Tibial nerve (tissue), 4 donors: ENCODE measurements around the gene TOMM22. TPM values are rescaled to one million over a fixed set of nuclear protein-coding genes. Genes with fewer than 3 reads are reported as not detected.
A peak's percentile ranks its signal among the peaks of the same experiment; 100 is the strongest.
"Not testable (repeated sequence)": the region's sequence is repeated elsewhere in the genome, so short reads cannot be mapped to it uniquely, and the experiment has no call there.

Experiments used
- DNase-seq, 2 donors: peaks; one replicate each; pipeline ENCODE4 v3.0.0-alpha.2; 2019; ENCODE audit warnings: low spot score in 2 of 2
- H3K27ac ChIP-seq, 4 donors: fragments of 200-600 bp; sonication (generic) in 3 of 4; one replicate each; pipeline ENCODE4 v1.5.1; 2017 to 2019; ENCODE audit warnings: mild to moderate bottlenecking in 1 of 4
- H3K27me3 ChIP-seq, 2 donors: fragments of 200-600 bp; sonication (generic) in 1 of 2; one replicate each; pipeline versions ENCODE4 v1.5.1 to v1.6.0; 2017 to 2019
- H3K36me3 ChIP-seq, 3 donors: fragments of 200-600 bp; sonication (generic); one replicate each; pipeline ENCODE4 v1.5.1; 2018 to 2019
- H3K4me1 ChIP-seq, 4 donors: fragments of 200-600 bp; sonication (generic) in 3 of 4; one replicate each; pipeline ENCODE4 v1.5.1; 2017 to 2019
- H3K4me3 ChIP-seq, 4 donors: fragments of 200-600 bp; sonication (generic) in 3 of 4; one replicate each; pipeline ENCODE4 v1.5.1; 2017 to 2019; ENCODE audit warnings: mild to moderate bottlenecking in 1 of 4, moderate library complexity in 1 of 4
- H3K9me3 ChIP-seq, 4 donors: fragments of 200-600 bp; sonication (generic) in 3 of 4; one replicate each; pipeline ENCODE4 v1.5.1; 2017 to 2019
- EP300 ChIP-seq, 2 donors: sonication (generic); formaldehyde crosslinking; IDR thresholded peaks; one replicate each; pipeline ENCODE4 v1.6.1; 2017; ENCODE audit warnings: antibody characterized with exemption in 2 of 2, mild to moderate bottlenecking in 1 of 2
- POLR2A ChIP-seq, 2 donors: fragments of 450-650 bp; IDR thresholded peaks; one replicate each; pipeline ENCODE4 v1.6.1; 2017; ENCODE audit warnings: antibody characterized with exemption in 2 of 2, mild to moderate bottlenecking in 2 of 2, moderate library complexity in 2 of 2
- WGBS, 2 donors: methylation state at CpG; one replicate each; pipeline ENCODE4 v1.1.5; 2018; 5-methylcytosine and 5-hydroxymethylcytosine counted together
- total RNA-seq, 4 donors: library from RNA; depleted of rRNA; stranded (reverse); fragments of >200 nt; gene quantifications; one replicate each; pipeline ENCODE4 v1.1.0, GENCODE V29; 2016
- TF ChIP-seq, protein P1 (sequence below), 5 experiments: fragments of 200-600 bp in 3 of 5; fragments of 450-650 bp in 2 of 5; sonication (generic) in 3 of 5; IDR thresholded peaks; one replicate each; pipeline ENCODE4 v1.5.1; 2016 to 2019; ENCODE audit warnings: antibody characterized with exemption in 5 of 5, mild to moderate bottlenecking in 3 of 5, moderate library complexity in 2 of 5

The TOMM22 gene
- total RNA-seq = 10 to 100 TPM; 23.1 to 28.5 (median 27.1) TPM

- H3K36me3 ChIP-seq = peaks cover 0 to 37% (median 0%) of the 10 kb centered on the region in 3 donors
- peak within 1 kb of the TSS in 3 of 4 donors; percentile 57 to 80 (median 76) for H3K27ac ChIP-seq
- DNase-seq = peak; percentile 61 to 79
- H3K4me3 ChIP-seq = peak within 1 kb of the TSS; percentile 76 to 99 (median 80)
- H3K4me1 ChIP-seq = peaks cover 0 to 23% (median 5%) of the 10 kb centered on the region in 4 donors
- TF ChIP-seq EP300 (IDR thresholded peaks at IDR 0.05) = peak; percentile 88 to 95
- peak in 1 of 2 donors; percentile 64 for TF ChIP-seq POLR2A (IDR thresholded peaks at IDR 0.05)
- TF ChIP-seq, protein P1, sequence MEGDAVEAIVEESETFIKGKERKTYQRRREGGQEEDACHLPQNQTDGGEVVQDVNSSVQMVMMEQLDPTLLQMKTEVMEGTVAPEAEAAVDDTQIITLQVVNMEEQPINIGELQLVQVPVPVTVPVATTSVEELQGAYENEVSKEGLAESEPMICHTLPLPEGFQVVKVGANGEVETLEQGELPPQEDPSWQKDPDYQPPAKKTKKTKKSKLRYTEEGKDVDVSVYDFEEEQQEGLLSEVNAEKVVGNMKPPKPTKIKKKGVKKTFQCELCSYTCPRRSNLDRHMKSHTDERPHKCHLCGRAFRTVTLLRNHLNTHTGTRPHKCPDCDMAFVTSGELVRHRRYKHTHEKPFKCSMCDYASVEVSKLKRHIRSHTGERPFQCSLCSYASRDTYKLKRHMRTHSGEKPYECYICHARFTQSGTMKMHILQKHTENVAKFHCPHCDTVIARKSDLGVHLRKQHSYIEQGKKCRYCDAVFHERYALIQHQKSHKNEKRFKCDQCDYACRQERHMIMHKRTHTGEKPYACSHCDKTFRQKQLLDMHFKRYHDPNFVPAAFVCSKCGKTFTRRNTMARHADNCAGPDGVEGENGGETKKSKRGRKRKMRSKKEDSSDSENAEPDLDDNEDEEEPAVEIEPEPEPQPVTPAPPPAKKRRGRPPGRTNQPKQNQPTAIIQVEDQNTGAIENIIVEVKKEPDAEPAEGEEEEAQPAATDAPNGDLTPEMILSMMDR (IDR thresholded peaks at IDR 0.05) = peak in 4 of 5 experiments; percentile 52 to 84 (median 74)
- WGBS, 2 donors = 0 to 1% methylated on average over 39 to 41 of the region's 60 CpGs
- no peaks in the 10 kb centered on the region for H3K9me3 ChIP-seq
- H3K27me3 ChIP-seq = no peaks in the 10 kb centered on the region
Measured at GRCh38 chr22:38681582-38682335, at the start of gene TOMM22. TOMM22 (plus strand) TSS chr22:38681957; CDS start chr22:38681979, 22 bp downstream.

DNA sequence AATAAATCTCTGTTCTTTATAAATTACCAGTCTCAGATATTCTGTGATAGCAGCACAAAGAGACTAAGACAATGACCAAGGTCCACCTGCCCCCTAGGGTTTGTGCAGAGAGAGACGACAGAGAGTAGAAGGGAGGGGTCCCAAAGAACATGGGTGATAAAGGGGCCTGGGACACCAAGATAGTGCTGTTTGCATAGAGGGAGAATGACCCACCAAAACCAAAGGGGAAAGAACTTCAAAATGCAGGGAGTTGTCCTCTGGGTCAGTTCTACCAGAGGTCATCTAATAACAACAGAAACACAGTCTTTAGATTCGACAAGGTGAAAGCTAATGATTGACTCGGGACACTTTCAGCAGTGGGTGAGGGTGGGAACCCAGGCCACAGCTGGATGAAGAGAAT lies 49.2 kb upstream of the TOMM22 start:
- Histone ChIP-seq H3K4me3 (no peak overlapping the region), H3K9me3 (no peaks in the 10 kb centered on the region), H3K36me3 (peaks cover 0 to 19% (median 0%) of the 10 kb centered on the region in 3 donors), H3K27me3 (no peaks in the 10 kb centered on the region), H3K27ac (no peak overlapping the region), H3K4me1 (no peaks in the 10 kb centered on the region)
- no peak for DNase-seq
- no peak for TF ChIP-seq EP300 (IDR thresholded peaks at IDR 0.05)
- TF ChIP-seq, protein P1 (IDR thresholded peaks at IDR 0.05) = no peak
- no peak for TF ChIP-seq POLR2A (IDR thresholded peaks at IDR 0.05)
- WGBS, 2 donors = 77 to 78% methylated on average over 3 of the region's 3 CpGs

DNA sequence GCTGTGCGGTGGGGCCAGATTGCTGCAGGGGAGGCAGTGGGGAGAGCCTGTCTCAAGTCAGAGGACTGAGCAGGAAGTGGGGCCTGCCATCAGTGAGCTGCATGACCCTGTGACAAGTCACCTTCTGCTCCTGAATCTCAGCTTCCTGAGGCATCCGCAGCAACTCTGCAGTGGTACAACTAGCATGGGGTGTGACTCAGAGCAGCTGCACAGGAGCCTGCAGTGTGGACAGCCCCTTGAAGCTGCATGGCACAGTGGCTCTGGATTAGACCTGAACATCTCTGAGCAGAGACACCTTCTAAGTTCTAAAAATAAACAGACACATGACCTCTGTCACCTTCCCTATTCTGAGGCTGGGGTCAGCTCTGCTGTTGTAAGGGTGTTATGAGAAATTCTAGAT lies 43.5 kb upstream of the TOMM22 start:
- TF ChIP-seq POLR2A (IDR thresholded peaks at IDR 0.05) = no peak
- TF ChIP-seq, protein P1 (IDR thresholded peaks at IDR 0.05) = no peak
- TF ChIP-seq EP300 (IDR thresholded peaks at IDR 0.05) = no peak
- no peak for DNase-seq
- Histone ChIP-seq H3K4me3 (no peak overlapping the region), H3K27ac (no peak overlapping the region), H3K27me3 (no peaks in the 10 kb centered on the region), H3K4me1 (no peaks in the 10 kb centered on the region), H3K9me3 (no peaks in the 10 kb centered on the region), H3K36me3 (peaks cover 0 to 25% (median 0%) of the 10 kb centered on the region in 3 donors)
- 83 to 92% methylated on average over 2 of the region's 2 CpGs for WGBS, 2 donors

DNA sequence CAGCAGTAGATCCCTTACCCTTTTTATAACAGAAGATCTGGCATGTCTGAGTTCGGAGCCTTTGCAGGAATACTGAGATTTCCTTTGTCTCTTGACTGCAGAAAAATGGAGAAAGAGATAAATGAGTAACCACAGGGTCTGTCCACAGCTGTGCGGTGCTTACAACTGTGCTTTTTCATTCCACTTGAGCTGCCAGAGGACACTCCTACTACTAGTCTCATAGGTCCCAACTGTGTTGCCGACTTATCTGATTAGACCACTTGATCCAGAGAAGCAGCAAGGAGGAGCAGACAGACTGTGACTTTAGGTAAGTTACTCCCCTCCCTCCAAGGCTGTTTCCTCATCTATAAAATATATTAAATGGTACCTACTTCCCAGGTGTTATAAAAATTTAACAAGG lies 43.0 kb upstream of the TOMM22 start:
- DNase-seq = no peak
- Histone ChIP-seq H3K4me3 (no peak overlapping the region), H3K9me3 (no peaks in the 10 kb centered on the region), H3K4me1 (no peaks in the 10 kb centered on the region), H3K36me3 (peaks cover 0 to 25% (median 0%) of the 10 kb centered on the region in 3 donors), H3K27me3 (no peaks in the 10 kb centered on the region), H3K27ac (no peak overlapping the region)
- whole genome bisulfite sequencing, 2 donors = 57 to 60% methylated on average over 3 of the region's 3 CpGs
- TF ChIP-seq POLR2A (IDR thresholded peaks at IDR 0.05) (no peak), EP300 (IDR thresholded peaks at IDR 0.05) (no peak)
- TF ChIP-seq, protein P1 (IDR thresholded peaks at IDR 0.05) = no peak

DNA sequence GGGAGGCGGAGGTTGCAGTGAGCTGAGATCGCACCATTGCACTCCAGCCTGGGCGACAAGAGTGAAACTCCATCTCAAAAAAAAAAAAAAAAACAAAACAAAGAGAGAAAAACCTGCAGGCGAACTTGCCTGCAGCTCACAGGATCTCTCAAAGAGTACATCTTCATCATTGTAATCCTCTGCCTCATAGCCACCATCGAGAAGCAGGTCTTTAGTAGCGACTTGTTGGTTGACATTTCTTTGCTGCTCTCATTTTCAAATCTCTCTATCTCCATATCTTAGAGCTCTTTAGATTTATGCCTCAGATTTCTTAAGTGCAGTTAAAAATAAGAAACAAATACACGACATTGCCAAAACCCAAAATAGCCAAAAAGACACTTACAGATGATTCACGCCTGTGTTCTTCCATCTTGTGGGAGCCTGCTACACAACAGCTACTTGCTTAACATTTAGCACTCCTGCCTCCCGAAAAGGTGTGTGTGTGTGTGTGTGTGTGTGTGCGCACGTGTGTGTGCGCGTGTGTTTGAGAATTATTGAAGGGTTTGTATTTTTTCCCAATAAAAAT lies 40.2 kb upstream of the TOMM22 start:
- peaks cover 0 to 23% (median 0%) of the 10 kb centered on the region in 3 donors for H3K36me3 ChIP-seq
- 92 to 93% methylated on average over 13 of the region's 13 CpGs for WGBS, 2 donors
- no peaks in the 10 kb centered on the region for H3K4me1 ChIP-seq
- no peak for DNase-seq
- no peak for TF ChIP-seq POLR2A (IDR thresholded peaks at IDR 0.05)
- TF ChIP-seq EP300 (IDR thresholded peaks at IDR 0.05) = no peak
- TF ChIP-seq, protein P1 (IDR thresholded peaks at IDR 0.05) = no peak
- H3K27ac ChIP-seq = no peak overlapping the region
- no peaks in the 10 kb centered on the region for H3K27me3 ChIP-seq
- no peaks in the 10 kb centered on the region for H3K9me3 ChIP-seq
- H3K4me3 ChIP-seq = no peak overlapping the region

GRCh38 chr22:38644245-38644644 lies 37.5 kb upstream of the TOMM22 start:
- WGBS, 2 donors = 88 to 95% methylated on average over 5 of the region's 5 CpGs
- not testable (repeated sequence) for H3K4me1 ChIP-seq, H3K27me3 ChIP-seq, H3K27ac ChIP-seq, H3K9me3 ChIP-seq, DNase-seq, H3K4me3 ChIP-seq
- H3K36me3 ChIP-seq = peaks cover 0 to 11% (median 0%) of the 10 kb centered on the region in 3 donors
